GM10847 (cell line): ENCODE results near the gene TMEM141.

Experiments
- POLR2A ChIP-seq: IDR thresholded peaks from 2 replicates; pipeline ENCODE4 v1.6.1; 2011; ENCODE audit not compliant: insufficient read length; ENCODE audit errors: extremely low read depth

TMEM141 gene

DNA sequence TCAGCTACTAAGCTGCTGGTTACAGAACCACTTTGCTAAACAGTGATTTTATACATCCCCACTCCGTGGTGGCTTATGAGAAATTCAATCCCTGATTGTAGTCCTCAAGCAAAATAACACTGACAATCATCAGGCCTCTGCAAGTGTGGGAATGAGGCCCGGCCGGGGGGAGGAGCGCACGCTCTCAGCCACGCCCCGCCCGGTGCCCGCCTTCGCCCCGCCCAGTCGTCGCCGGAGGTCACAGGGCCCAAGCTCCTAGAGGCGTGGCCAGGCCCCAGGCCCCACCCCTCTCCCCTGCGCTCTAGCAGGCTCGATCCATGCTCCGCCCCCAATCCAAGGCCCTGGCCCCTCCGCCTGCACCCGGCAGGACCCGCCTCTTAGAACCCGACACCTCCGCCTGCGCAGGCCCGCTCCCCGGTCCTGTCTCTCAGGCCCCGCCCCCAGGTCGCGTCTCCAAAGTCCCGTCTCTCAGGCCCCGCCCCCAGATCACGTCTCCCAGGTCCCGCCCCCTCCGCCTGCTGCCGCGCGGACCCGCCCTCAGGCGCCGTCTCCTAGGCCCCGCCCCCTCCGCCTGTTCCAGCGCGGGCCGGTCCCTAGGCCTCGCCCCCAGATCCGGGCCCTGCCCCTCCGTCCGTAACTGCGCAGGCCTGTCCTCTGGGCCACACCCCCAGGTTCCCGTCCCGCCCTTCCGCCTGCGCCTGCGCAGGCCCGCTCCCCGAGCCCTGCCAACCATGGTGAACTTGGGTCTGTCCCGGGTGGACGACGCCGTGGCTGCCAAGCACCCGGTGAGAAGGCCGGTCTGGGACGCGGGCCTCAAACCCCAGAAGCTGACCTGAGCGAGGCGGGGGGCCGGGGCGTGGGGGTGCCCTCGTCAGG lies at the start of gene TMEM141:
TSS of gene TMEM141 (plus strand) at position 705 of the 876 bp plus-strand sequence. CDS start at position 732, 27 bp downstream.
- peak; percentile 84 for TF ChIP-seq POLR2A

GRCh38 chr9:136741883-136742571 lies 49.1 kb upstream of the TMEM141 start:
- TF ChIP-seq POLR2A = no peak

GRCh38 chr9:136742591-136743391 lies 48.4 kb upstream of the TMEM141 start, which contains the start of gene LCN10:
Gene LCN10, minus strand, starts transcription at chr9:136742940. Its CDS starts 37 bp downstream, at chr9:136742903.
- no peak for TF ChIP-seq POLR2A

- TF ChIP-seq POLR2A = no peak
These were observed 47.4 kb upstream of the TMEM141 start for GRCh38 chr9:136743639-136744211.

- no peak for TF ChIP-seq POLR2A
These were observed 46.4 kb upstream of the TMEM141 start for GRCh38 chr9:136744773-136745172.

GRCh38 chr9:136745389-136746154 lies 45.6 kb upstream of the TMEM141 start:
- no peak for TF ChIP-seq POLR2A

DNA sequence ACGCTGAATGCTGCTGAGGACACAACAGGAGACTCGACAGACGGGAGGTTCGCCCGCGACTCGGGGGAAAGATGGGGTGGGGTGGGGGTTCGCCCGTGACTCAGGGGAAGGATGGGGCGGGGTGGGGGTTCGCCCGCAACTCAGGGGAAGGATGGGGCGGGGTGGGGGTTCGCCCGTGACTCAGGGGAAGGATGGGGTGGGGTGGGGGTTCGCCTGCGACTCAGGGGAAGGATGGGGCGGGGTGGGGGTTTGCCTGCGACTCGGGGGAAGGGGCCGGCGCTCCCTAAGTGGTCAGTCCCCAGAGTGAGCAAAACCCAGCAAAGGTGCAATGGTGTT lies 45.0 kb upstream of the TMEM141 start:
- TF ChIP-seq POLR2A = no peak

- TF ChIP-seq POLR2A = no peak
These were observed 44.5 kb upstream of the TMEM141 start for GRCh38 chr9:136746621-136747020.

DNA sequence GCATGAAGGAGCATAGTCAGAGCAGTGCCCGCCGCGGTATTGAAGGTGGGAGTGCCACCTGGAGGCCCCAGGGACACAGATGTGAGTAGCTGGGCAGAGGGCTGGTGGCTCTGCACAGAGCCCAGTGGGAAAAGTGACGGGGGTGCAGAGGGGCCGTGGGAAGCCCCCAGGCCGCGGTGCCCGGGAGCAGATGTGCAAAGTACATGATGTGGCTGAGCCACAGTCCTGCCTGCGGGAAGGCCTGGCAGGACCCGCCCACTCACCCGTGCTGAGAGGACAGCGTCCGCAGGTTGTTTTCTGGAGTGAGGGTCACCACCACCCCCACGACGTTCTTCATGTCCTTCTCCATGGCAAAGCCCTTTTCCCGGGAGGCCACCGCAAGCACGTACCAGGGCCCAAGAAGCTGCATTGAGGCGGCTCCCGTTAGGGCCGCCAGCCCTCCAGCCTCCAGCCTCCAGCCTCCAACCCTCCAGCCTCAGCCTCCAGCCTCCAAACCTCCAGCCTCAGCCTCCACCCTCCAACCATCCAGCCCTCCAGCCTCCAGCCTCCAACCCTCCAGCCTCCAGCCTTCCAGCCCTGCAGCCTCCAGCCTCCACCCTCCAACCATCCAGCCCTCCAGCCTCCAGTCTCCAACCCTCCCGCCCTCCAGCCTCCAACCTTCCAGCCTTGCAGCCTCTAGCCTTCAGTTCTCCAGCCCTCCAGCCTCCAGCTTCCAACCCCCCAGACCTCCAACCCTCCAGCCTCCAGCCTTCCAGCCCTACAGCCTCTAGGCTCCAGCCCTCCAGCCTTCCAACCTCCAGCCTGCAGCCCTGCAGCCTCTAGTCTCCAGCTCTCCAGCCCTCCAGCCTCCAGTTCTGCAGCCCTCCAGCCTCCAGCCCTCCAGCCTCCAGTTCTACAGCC lies 43.7 kb upstream of the TMEM141 start:
- TF ChIP-seq POLR2A = no peak

DNA sequence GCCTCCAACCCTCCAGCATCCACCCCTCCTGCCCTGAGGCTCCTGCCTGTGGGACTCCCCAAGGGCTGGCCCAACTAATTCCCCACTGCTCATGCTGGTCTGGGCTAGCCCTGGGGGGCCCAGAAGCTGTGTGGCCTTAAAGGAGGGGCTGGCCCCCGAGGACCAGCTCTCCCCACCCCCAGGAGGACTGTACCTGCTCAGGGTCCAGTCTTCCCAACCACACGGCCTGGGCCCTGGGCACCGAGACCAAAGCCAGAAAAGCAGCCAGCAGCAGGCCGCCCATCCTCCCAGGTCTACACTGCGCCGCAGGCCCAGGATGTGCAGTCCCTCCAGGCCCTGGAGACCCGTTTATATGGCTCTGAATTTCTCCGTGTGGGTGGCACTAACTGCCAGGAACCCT lies 42.9 kb upstream of the TMEM141 start, which contains the start of gene LCN6:
TSS of gene LCN6 (minus strand) at position 325 of the 400 bp plus-strand sequence. CDS start at position 283, 42 bp downstream.
- no peak for TF ChIP-seq POLR2A

DNA sequence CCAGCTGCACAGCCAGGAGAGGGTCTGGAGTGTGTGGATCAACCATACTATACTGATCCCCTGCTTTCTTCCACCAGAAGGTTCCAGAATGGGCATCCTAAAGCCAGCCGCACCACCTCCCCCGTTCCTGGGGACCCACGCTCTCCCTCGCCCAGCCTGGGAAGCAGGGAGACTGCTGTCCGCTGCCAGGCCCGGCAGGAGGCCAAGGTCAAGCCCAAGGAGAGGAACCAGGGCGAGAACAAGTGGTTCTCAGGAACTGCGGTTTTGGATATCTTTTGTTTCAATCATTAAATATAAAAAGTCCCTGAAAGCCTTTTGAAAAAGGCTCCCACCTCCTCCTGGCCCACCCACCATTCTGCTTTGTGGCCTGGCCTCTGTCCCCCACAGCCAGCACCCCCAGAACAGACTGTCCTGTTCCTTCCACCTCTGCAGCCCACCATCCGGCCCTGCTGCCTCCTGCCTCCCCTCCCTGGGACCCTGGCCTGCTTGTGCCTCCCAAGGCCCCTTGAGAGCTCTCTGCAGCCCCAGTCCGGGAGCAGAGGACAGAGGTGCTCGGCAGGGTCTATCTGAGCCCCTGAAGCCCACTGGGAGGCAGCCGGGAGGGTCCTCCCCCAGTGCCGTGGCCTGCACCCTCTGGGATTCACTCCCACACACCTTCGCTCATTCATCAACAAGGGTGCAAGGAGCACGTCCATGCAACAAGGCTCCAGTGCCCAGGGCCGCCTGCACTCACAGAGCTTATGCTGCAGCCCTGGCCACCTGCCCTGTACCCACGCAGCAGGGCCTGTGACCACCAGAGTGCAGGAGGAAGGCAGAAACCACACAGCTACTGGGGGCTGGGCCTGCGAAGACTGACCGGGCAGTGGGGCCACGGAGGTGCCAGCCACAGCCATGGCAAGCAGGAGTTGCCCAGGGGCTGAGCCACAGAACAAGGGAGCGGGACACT lies 42.2 kb upstream of the TMEM141 start:
- no peak for TF ChIP-seq POLR2A

- no peak for TF ChIP-seq POLR2A
These were observed 40.6 kb upstream of the TMEM141 start for GRCh38 chr9:136750526-136750925.

DNA sequence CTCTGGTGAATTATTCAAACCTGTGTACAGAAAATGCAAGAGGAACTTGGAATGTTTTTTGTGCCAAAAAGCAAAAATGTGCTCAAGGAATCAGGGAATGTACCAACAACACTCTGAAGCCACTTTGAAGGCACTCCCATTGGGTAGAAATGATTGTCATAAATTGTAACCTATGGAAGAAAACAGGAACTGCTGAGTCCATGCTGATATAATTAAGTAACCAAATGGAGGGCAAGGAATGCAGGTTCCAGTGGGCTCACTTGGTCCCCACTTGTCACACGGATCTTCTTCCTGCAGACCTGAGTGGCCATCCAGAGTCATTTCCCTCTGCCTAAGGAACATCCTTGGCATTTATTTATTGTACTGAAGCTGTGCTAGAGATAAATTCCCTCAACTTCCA lies 39.9 kb upstream of the TMEM141 start:
- TF ChIP-seq POLR2A = no peak

GRCh38 chr9:136751814-136752213 lies 39.3 kb upstream of the TMEM141 start:
- TF ChIP-seq POLR2A = no peak
